Lower leg skin (tissue), 3 donors: ENCODE measurements around the gene PLPPR5.

ENCODE experiments used
- CTCF ChIP-seq, 3 donors: fragments of 450-650 bp; IDR thresholded peaks; one replicate each; pipeline ENCODE4 v1.5.1; 2016; ENCODE audit warnings: antibody characterized with exemption in 3 of 3, mild to moderate bottlenecking in 3 of 3, moderate library complexity in 2 of 3
- POLR2A ChIP-seq, 2 donors: fragments of 450-650 bp; IDR thresholded peaks; one replicate each; pipeline ENCODE4 v1.6.1; 2016 to 2017; ENCODE audit warnings: antibody characterized with exemption in 2 of 2, mild to moderate bottlenecking in 1 of 2, moderate library complexity in 1 of 2

- TF ChIP-seq CTCF (IDR thresholded peaks at IDR 0.05) (no peak), POLR2A (IDR thresholded peaks at IDR 0.05) (no peak)
These were observed 95.7 kb downstream of the PLPPR5 start for GRCh38 chr1:98908980-98909379.
